RWPE1 (cell line): ENCODE results near the gene GRID1.

ENCODE experiments used
- CTCF ChIA-PET: fragments of 350-600 bp; sonication (Branson Sonifier 250); formaldehyde crosslinking; extraction: SDS; loops from one replicate; lab custom pipeline; 2021; lab: Yijun Ruan, JAX
- POLR2A ChIA-PET: fragments of 400-600 bp; formaldehyde crosslinking; extraction: SDS; loops from one replicate; lab custom pipeline; 2020; ENCODE audit warnings: antibody characterized with exemption; ENCODE audit not compliant: low non-redundant PET; lab: Yijun Ruan, JAX
- DNase-seq: peaks from one replicate; pipeline ENCODE4 v3.0.0; 2012; ENCODE audit warnings: low spot score
- H3K27ac ChIP-seq: fragments of 450-650 bp; 2 replicates; pipeline ENCODE4 v1.5.1; 2017
- TF ChIP-seq, protein P1 (sequence below): fragments of 450-650 bp; conservative IDR thresholded peaks from 2 replicates; pipeline ENCODE4 v1.5.1; 2017; ENCODE audit warnings: low read depth, mild to moderate bottlenecking

Gene GRID1

DNA sequence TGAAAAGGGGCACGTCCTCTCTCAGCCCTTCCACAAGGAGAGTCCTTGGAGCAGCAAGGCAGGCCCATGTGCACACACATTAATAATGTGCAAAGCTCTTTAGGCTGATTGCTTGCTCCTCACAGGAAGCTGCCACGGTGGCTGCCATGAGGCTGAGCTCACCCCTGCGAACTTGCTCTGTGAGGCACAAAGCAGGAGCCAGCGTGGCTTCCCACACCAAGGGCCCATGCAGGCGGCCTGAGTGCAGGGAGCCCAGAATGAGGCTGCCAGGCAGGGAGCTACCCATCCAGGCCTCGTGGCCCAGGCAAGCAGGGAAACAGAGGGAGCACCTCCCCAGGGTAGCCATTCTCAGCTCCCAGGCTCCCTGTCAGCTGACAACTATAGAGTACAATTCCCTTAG lies 242.9 kb downstream of the GRID1 start:
- CTCF ChIA-PET, result interaction anchor here (0.9 kb wide), 1 partner anchor 16 kb away, joined by 3 read pairs; no protein-coding TSS in a partner anchor
- POLR2A ChIA-PET, result no interaction called here

DNA sequence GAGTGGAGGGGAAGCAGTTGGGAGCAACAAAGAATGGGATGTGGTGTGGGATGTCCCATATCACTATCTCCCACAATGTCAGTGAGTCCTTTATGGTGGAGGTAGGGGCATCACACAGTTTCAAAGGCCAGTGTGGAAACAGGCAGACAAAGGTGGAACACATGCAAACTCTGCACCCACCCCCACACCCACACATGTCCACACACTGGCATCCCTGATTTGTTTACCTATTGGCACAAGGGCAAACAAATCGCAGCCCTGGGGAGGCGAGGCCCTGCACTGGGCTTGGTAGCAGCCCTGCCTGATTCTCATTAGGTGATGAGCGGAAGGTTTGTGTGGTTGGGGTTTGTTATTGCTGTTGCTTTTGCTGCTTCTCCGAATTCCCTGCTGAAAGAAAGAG lies 243.3 kb downstream of the GRID1 start:
- TF ChIP-seq, protein P1, sequence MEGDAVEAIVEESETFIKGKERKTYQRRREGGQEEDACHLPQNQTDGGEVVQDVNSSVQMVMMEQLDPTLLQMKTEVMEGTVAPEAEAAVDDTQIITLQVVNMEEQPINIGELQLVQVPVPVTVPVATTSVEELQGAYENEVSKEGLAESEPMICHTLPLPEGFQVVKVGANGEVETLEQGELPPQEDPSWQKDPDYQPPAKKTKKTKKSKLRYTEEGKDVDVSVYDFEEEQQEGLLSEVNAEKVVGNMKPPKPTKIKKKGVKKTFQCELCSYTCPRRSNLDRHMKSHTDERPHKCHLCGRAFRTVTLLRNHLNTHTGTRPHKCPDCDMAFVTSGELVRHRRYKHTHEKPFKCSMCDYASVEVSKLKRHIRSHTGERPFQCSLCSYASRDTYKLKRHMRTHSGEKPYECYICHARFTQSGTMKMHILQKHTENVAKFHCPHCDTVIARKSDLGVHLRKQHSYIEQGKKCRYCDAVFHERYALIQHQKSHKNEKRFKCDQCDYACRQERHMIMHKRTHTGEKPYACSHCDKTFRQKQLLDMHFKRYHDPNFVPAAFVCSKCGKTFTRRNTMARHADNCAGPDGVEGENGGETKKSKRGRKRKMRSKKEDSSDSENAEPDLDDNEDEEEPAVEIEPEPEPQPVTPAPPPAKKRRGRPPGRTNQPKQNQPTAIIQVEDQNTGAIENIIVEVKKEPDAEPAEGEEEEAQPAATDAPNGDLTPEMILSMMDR, result no peak
- ChIA-PET POLR2A (no interaction called here), CTCF (no interaction called here)
- no peak for DNase-seq
- no peak overlapping the region for H3K27ac ChIP-seq

More for the DNA sequence above, 242.9 kb downstream of the GRID1 start:
- no peak for DNase-seq
- H3K27ac ChIP-seq, result no peak overlapping the region
- TF ChIP-seq, protein P1, result no peak

DNA sequence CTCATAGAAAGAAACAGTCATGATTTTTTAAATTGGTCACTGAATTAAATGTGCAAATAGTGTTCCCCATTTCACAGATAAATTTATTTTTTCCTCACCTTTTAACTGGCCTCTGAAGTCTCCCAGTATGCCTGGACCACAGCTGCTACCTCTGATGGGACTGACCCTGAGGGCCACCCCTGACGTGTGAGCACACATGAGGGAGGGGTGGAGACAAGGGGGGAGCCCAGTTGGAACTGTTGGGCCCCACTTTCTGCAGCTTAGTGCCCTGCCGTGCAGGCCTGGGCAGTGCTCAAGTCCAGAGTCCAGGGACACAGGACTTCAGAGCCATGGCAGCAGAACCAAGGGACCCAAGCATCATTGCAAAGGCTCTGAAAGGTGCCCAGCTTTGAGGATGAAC lies 243.9 kb downstream of the GRID1 start:
- ChIA-PET POLR2A (no interaction called here), CTCF (no interaction called here)
- DNase-seq, result no peak
- TF ChIP-seq, protein P1, result no peak
- no peak overlapping the region for H3K27ac ChIP-seq

DNA sequence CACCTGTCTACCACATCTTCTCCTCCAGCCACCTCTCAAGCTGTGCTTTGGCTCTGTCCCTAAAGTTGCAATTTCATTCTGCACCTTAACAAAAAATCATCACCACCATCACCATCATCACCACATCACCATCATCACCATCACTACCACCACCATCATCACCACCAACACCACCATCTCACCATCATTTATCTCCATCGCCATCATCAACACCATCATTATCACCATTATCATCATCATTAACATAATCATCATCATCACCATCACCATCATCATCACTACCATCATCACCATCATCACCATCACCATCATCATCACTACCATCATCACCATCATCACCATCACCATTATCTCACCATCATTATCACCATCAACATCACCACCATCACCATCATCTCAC lies 245.4 kb downstream of the GRID1 start:
- DNase-seq, result no peak
- POLR2A ChIA-PET, result no interaction called here
- H3K27ac ChIP-seq, result no peak overlapping the region
- TF ChIP-seq, protein P1, result no peak
- CTCF ChIA-PET, result no interaction called here

DNA sequence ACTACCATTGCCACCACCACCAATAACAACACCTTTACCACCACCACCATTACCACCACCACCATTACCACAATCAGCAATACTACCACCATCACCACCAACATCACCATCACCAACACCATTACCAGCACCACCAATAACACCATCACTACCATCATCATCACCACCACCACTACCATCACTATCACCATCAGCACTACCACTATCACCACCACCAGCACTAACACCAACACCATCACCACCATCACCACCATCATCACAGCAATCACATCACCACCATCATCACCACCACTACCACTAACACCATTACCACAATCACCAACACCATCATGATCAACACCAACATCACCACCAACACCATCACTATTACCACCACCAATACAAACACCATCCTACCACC lies 249.5 kb downstream of the GRID1 start:
- DNase-seq, result no peak
- TF ChIP-seq, protein P1, result no peak
- ChIA-PET CTCF (no interaction called here), POLR2A (no interaction called here)
- no peak overlapping the region for H3K27ac ChIP-seq

DNA sequence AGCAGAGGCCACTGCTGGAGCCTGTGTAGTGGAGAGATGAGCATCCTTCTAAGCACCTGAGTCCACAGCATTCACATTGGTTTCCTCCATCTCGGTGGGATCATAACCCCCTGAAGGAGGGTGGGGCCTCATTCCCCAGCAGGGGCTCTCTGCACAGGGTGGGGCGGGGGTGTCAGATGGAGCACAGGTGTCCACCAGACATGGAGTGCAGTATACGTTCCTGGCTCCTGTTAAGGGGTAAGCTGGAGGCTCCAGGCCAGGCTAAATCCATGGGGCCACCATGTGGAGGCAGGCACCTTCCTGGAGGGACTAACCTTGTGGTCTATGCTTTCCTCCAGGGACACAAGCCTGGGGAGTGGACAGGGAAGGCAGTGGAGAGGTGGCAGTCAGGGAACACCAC lies 252.6 kb downstream of the GRID1 start:
- TF ChIP-seq, protein P1, result no peak
- ChIA-PET POLR2A (interaction anchor here (0.6 kb wide), 1 partner anchor 128 kb away, joined by 3 read pairs; no protein-coding TSS in a partner anchor), CTCF (no interaction called here)
- H3K27ac ChIP-seq, result no peak overlapping the region
- no peak for DNase-seq
